ENCODE results near the gene ARRB2.

Gene ARRB2

GRCh38 chr17:4721203-4722135 is 11.0 kb downstream of the ARRB2 start:
- H2AFZ ChIP-seq (ENCODE audit: low read depth, low read length): no peak overlapping the region
- H3K36me3 ChIP-seq (ENCODE audit: insufficient read depth, low read length): peaks cover 39% of the 10 kb centered on the region
- H3K4me1 ChIP-seq (ENCODE audit: insufficient read depth, low read length): no peaks in the 10 kb centered on the region
- H3K9me3 ChIP-seq (ENCODE audit: low read length): no peaks in the 10 kb centered on the region
- no peak overlapping the region for H3K4me3 ChIP-seq (ENCODE audit: low read length)
- no peaks in the 10 kb centered on the region for H3K27me3 ChIP-seq (ENCODE audit: insufficient read depth, low read length)

DNA sequence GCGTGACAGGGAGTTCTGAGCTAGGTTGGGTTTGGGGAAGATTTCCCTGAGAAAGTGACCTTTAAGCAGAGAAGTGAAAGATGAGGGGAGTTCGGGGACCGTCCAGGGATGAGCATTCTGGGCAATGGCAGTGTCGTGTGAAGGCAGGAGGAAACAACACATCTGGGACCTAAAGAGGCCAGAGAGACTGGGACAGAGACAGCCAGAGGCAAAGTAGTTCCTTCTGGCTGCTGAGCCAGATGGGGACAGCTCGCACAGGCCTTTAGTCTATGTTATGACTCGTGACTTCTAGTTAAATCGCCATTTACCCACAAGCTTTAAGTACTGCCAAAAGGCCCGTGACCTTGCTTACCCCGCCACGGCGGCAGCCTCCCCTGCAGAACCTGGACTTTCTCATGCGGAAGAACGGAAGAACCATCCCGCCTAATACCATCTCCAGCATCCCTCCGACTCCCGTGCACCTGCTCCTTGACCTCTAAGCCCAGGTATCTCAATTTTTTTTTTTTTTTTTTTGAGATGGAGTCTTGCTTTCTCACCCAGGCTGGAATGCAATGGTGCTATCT is 12.3 kb downstream of the ARRB2 start:
- no peak overlapping the region for H2AFZ ChIP-seq (ENCODE audit: low read depth, low read length)
- H3K27me3 ChIP-seq (ENCODE audit: insufficient read depth, low read length): no peaks in the 10 kb centered on the region
- H3K36me3 ChIP-seq (ENCODE audit: insufficient read depth, low read length): peaks cover 30% of the 10 kb centered on the region
- H3K4me1 ChIP-seq (ENCODE audit: insufficient read depth, low read length): no peaks in the 10 kb centered on the region
- H3K4me3 ChIP-seq (ENCODE audit: low read length): no peak overlapping the region
- no peaks in the 10 kb centered on the region for H3K9me3 ChIP-seq (ENCODE audit: low read length)

DNA sequence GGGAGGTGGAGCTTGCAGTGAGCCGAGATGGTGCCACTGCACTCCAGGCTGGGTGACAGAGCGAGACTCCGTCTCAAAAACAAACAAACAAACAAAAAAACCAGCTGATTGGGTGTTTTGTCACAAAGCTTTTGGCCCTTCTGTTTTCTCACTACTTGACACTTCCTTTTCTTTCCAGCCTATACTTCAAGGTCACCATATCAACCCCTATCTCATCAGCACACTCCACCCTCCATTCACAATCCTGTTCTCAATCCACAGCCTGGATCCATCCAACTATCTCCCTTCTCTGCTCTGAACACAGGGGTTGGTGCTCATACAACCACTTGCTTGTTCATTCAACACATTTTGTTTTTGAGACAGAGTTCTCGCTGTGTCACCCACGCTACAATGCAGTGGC is 14.2 kb downstream of the ARRB2 start:
- Histone ChIP-seq H3K27me3 (ENCODE audit: insufficient read depth, low read length) (no peaks in the 10 kb centered on the region), H3K4me1 (ENCODE audit: insufficient read depth, low read length) (no peaks in the 10 kb centered on the region), H2AFZ (ENCODE audit: low read depth, low read length) (no peak overlapping the region), H3K9me3 (ENCODE audit: low read length) (no peaks in the 10 kb centered on the region), H3K4me3 (ENCODE audit: low read length) (no peak overlapping the region), H3K36me3 (ENCODE audit: insufficient read depth, low read length) (peaks cover 12% of the 10 kb centered on the region)

DNA sequence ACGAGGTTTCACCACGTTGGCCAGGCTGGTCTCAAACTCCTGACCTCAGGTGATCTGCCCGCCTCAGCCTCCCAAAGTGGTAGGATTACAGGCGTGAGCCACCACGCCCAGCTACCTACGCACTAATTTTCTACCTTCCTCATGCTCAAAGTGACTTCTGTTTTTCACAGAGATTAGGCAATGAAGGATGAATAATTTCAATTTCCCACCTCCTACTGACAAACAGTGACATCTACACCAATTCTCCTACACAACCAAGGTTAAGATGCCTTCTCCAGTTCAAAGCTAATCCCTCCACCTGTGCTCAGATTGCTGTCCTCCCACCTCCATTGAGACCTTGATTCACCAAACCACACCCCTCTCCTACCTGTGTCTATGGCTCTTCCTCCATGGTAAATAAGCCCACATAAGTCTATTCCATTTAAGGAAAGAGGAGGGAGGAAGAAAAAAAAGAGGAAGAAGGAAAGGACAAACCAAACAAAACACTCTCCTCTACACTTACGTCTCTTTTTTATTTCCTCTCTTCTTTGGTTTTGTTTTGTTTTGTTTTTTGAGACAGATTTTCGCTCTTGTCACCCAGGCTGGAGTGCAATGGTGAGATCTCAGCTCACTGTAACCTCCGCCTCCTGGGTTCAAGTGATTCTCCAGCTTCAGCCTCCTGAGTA is 15.3 kb downstream of the ARRB2 start:
- Histone ChIP-seq H3K9me3 (ENCODE audit: low read length) (no peaks in the 10 kb centered on the region), H2AFZ (ENCODE audit: low read depth, low read length) (no peak overlapping the region), H3K36me3 (ENCODE audit: insufficient read depth, low read length) (peaks cover 4% of the 10 kb centered on the region), H3K4me1 (ENCODE audit: insufficient read depth, low read length) (no peaks in the 10 kb centered on the region), H3K4me3 (ENCODE audit: low read length) (no peak overlapping the region), H3K27me3 (ENCODE audit: insufficient read depth, low read length) (no peaks in the 10 kb centered on the region)

DNA sequence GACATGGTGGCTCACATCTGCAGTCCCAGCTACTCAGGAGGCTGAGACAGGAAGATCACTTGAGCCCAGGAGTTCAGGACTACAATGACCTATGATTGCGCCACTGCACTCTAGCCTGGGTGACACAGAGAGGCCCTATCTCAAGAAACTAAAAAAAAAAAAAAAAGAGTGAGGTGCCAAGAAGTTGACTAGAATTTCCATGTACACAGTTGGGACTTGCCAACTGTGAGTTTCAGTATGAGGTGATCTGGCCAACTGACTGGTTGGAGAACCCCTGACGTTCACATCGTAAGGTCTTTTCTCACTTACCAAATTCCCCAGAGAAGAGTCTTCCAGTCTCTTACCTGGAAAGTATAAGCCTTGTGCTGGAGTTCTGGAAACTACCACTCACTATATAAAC is 17.7 kb downstream of the ARRB2 start:
- Histone ChIP-seq H3K27me3 (ENCODE audit: insufficient read depth, low read length) (no peaks in the 10 kb centered on the region), H3K4me1 (ENCODE audit: insufficient read depth, low read length) (no peaks in the 10 kb centered on the region), H2AFZ (ENCODE audit: low read depth, low read length) (no peak overlapping the region), H3K9me3 (ENCODE audit: low read length) (no peaks in the 10 kb centered on the region), H3K4me3 (ENCODE audit: low read length) (no peak overlapping the region), H3K36me3 (ENCODE audit: insufficient read depth, low read length) (peaks cover 2% of the 10 kb centered on the region)

- Histone ChIP-seq H3K4me3 (ENCODE audit: low read length) (no peak overlapping the region), H3K4me1 (ENCODE audit: insufficient read depth, low read length) (no peaks in the 10 kb centered on the region), H3K9me3 (ENCODE audit: low read length) (no peaks in the 10 kb centered on the region), H3K27me3 (ENCODE audit: insufficient read depth, low read length) (peaks cover 7% of the 10 kb centered on the region), H2AFZ (ENCODE audit: low read depth, low read length) (no peak overlapping the region), H3K36me3 (ENCODE audit: insufficient read depth, low read length) (peaks cover 3% of the 10 kb centered on the region)
Measured at GRCh38 chr17:4733073-4733531, 22.7 kb downstream of the ARRB2 start.

DNA sequence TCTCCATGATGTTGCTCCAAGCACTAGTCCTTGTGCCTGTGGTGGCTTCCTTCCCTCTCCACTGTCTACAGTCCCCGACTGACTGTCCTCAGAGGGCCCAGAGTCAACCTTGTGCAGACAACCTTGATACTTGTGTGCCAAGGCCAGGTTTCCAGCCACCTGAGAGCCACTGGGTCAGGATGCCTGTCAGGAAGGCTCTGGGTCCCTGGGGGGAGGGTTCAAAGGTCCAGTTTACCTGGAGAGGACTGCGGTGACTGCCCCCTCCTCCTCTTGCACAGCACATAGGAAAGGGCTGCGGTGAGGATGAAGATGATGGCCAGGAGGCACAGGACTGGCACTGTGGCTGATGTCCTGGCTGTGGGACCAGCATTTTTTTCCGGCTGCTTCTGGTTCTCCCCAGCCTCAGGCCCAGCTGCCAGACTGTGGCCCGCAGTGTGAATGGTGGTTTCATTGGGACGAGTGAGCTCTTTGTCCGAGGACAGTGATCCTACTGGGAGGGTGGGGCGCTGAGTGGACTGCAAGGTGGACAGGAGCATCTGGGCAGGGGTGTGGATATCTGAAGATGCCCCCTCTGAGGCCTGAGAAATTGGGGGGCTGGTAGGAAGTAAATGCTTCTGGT is 24.5 kb downstream of the ARRB2 start:
- Histone ChIP-seq H2AFZ (ENCODE audit: low read depth, low read length) (no peak overlapping the region), H3K27me3 (ENCODE audit: insufficient read depth, low read length) (peaks cover 25% of the 10 kb centered on the region), H3K4me1 (ENCODE audit: insufficient read depth, low read length) (peaks cover 6% of the 10 kb centered on the region)

DNA sequence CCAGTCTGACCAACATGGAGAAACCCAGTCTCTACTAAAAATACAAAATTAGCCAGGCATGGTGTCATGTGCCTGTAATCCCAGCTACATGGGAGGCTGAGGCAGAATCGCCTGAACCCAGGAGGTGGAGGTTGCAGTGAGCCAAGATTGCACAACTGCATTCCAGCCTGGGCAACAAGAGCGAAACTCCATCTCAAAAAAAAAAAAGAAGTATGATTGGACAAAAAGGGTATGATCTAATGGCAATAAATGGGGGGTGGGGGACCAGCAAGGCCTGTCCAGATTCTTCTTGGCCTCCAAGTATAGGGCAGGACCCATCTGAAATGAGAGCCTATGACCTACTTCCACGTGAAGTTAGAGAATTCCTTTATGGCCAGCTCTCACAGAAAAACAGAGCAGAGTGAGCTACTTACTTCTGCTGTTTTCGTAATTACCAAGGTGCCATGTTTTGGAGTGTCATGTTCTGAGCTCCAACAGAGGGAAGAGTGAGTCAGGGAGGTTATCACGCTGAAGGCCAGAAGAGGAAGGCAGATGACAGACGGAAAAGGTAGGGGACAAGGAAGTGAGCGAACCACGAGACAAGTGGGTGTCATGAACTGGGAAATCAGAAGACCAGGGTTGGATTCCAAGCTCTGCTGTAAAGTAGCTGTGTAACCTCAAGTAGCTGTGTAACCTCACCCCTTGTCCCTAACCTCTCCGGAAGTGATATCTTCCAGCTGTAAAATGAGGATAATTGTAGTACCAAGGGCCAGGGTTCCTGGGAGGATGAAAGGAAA is 25.6 kb downstream of the ARRB2 start:
- H3K36me3 ChIP-seq (ENCODE audit: insufficient read depth, low read length): peaks cover 3% of the 10 kb centered on the region
- H3K27me3 ChIP-seq (ENCODE audit: insufficient read depth, low read length): peaks cover 36% of the 10 kb centered on the region
- no peak overlapping the region for H2AFZ ChIP-seq (ENCODE audit: low read depth, low read length)
- H3K4me3 ChIP-seq (ENCODE audit: low read length): no peak overlapping the region
- H3K9me3 ChIP-seq (ENCODE audit: low read length): peaks cover 3% of the 10 kb centered on the region
- H3K4me1 ChIP-seq (ENCODE audit: insufficient read depth, low read length): peaks cover 6% of the 10 kb centered on the region

More for the DNA sequence above, 24.5 kb downstream of the ARRB2 start:
- Histone ChIP-seq H3K36me3 (ENCODE audit: insufficient read depth, low read length) (peaks cover 3% of the 10 kb centered on the region), H3K4me3 (ENCODE audit: low read length) (no peak overlapping the region), H3K9me3 (ENCODE audit: low read length) (no peaks in the 10 kb centered on the region)

DNA sequence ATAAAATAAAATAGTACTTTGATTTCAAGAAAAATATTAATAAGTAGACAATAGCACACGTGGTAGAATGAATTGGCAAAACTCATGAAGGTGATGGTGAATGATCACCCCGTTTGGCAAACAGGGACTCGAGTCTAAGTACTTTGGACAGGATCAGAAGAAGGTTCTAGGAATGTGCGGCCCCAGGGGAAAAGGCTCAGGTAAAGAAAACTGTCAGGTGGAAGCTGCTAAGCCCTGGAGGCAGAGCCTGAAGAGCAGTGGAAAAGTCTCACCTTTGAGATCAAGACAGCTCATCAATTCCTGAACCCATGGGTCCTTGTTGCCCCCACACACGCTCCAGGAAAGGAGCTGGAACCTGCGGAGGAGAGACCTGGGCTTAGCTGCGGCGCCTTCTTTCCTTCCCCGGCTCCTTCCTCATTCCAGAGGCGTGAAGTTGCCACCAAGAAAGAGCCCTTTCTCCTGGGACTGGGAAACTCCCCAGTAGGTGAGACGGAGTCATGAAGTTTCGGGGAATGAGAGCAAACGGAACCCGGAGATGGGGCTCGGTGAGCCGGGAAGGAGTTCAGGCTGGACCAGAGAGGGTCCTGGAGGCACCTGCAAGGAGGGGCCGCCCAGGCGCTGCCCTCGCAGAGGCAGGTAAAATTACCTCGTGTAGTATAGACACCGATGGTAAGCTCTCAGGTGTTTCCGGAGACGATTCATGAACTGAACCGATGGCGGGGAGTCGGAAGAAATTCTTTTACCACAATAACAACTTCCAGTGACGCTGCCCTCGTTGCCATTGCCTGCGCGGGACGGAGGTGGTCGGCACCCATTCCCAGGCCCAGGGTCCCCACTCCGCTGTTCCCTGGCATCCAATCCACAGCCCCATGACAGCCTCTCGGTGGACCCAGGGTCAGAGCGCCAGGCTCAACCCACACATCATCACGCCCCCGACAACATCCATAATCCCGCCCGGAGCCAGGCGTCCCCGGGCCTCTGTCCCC is 28.0 kb downstream of the ARRB2 start:
- peaks cover 3% of the 10 kb centered on the region for H3K9me3 ChIP-seq (ENCODE audit: low read length)
- peaks cover 6% of the 10 kb centered on the region for H3K4me1 ChIP-seq (ENCODE audit: insufficient read depth, low read length)
- peaks cover 59% of the 10 kb centered on the region for H3K27me3 ChIP-seq (ENCODE audit: insufficient read depth, low read length)
- no peaks in the 10 kb centered on the region for H3K36me3 ChIP-seq (ENCODE audit: insufficient read depth, low read length)
- H2AFZ ChIP-seq (ENCODE audit: low read depth, low read length): peak overlapping the region; percentile 91
- no peak overlapping the region for H3K4me3 ChIP-seq (ENCODE audit: low read length)

DNA sequence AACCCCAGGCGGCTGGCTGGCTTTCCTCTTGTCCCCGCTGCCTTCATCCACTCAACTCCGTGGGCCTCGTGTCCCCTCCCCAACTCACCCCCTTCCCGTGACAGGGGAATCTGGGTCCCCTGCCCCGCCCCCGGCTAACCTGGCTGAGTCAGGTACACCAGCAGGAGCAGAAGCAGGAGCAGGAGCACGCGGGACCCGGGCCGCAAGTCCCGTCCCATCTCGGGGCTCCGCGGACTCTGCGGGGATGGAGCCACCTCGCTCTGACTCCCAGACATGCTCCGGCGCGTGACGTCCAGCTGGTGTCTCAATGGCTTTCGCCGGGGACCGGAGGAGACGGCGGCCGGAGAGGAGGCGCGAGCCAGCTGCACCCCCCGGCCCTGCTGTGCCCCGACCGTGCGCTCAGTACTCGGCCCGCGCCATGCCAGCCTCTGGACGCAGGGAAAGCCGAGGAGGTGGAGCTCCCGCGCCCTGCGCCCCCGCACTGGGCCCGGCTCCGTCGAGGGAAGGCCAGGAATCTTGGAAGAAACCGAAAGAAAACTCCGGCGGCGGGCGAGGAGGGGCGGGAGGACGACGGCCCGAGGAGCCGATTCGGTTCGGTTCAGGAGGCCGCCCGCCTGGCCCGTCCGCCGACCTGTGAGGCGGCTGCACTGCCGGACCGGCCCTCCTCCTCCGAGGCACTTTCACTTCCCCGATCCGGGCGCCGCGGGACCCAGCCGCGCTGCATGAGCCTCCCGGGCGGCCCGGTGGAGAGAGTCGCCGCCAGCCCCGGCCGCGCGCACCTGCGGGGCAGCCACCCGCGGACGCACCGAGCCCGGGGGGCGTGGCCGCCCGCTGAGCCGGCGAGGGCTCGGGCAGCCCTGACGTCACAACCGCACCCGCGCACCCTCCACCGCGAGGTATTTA is 28.9 kb downstream of the ARRB2 start, which contains the start of the genes CXCL16 and ZMYND15:
CXCL16 (minus strand) TSS at position 807 of the 903 bp plus-strand sequence; CDS start at position 218, 589 bp downstream.
ZMYND15 (plus strand) TSS at position 712 of the 903 bp plus-strand sequence. CDS start 716 bp downstream, outside the sequence.
- Histone ChIP-seq H3K9me3 (ENCODE audit: low read length) (peaks cover 3% of the 10 kb centered on the region), H2AFZ (ENCODE audit: low read depth, low read length) (peak within 1 kb of the TSS; percentile 91), H3K36me3 (ENCODE audit: insufficient read depth, low read length) (no peaks in the 10 kb centered on the region), H3K4me1 (ENCODE audit: insufficient read depth, low read length) (peaks cover 6% of the 10 kb centered on the region), H3K27me3 (ENCODE audit: insufficient read depth, low read length) (peaks cover 69% of the 10 kb centered on the region), H3K4me3 (ENCODE audit: low read length) (peak within 1 kb of the TSS; percentile 43)

- no peaks in the 10 kb centered on the region for H3K36me3 ChIP-seq (ENCODE audit: insufficient read depth, low read length)
Measured at GRCh38 chr17:4740025-4740351, 29.6 kb downstream of the ARRB2 start.

More at GRCh38 chr17:4740025-4740351, 29.6 kb downstream of the ARRB2 start:
- H3K4me1 ChIP-seq (ENCODE audit: insufficient read depth, low read length): peaks cover 6% of the 10 kb centered on the region
- H3K4me3 ChIP-seq (ENCODE audit: low read length): peak overlapping the region; percentile 43
- peaks cover 3% of the 10 kb centered on the region for H3K9me3 ChIP-seq (ENCODE audit: low read length)
- H2AFZ ChIP-seq (ENCODE audit: low read depth, low read length): peak overlapping the region; percentile 91
- peaks cover 75% of the 10 kb centered on the region for H3K27me3 ChIP-seq (ENCODE audit: insufficient read depth, low read length)

All from neuron (in vitro differentiated cells).